ENCODE results near the gene MOB3B.

Gene MOB3B

DNA sequence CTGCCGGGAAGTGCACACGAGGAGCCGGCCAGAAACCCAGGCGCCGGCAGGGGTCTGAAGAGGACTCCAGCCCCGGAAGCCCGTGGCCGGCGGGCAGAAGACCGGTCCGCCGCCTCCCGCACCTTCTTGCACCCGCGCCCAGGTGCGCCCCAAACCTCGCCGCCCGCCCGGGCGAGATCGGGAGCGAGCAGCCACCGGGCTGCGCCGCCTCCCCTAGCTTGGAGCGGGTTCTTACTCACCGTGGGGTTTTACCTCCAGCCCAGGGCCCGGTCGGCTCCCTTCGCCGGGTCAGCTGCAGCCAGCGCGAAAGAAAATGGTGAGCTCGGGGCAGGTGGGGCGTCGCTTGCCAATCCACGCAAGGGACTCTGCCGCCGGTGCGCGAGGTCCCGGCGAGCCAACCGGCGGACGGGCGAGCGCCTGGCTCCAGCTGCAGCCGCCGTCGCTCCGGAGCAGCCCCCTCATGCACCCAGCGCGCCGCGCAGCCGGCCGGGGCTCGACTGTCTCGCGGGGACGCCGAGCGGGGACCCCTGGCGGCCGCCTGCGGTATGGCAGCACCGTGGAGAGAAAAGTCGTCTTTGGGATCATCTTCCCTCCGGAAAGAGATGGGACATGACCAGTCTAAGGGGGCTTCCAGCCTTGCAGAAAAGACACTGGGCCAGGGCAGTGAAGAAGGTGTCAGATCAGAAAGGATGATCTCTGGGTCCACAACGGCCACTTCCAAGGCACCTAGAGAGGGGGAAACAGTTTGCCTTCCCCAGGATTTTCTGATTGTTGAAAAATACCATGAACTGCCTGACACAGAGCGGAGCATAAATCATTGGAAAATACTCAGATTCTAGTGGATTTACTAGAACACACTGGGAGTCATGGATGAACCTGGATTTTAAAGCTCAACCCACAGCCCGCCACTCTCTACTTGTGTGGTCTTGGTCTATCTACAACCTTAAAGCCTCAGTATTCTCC is at the start of gene MOB3B:
TSS of gene MOB3B (minus strand) at position 499 of the 963 bp plus-strand sequence. CDS start 74,264 bp downstream, outside the sequence.
- DNase-seq = peak; percentile 29

DNA sequence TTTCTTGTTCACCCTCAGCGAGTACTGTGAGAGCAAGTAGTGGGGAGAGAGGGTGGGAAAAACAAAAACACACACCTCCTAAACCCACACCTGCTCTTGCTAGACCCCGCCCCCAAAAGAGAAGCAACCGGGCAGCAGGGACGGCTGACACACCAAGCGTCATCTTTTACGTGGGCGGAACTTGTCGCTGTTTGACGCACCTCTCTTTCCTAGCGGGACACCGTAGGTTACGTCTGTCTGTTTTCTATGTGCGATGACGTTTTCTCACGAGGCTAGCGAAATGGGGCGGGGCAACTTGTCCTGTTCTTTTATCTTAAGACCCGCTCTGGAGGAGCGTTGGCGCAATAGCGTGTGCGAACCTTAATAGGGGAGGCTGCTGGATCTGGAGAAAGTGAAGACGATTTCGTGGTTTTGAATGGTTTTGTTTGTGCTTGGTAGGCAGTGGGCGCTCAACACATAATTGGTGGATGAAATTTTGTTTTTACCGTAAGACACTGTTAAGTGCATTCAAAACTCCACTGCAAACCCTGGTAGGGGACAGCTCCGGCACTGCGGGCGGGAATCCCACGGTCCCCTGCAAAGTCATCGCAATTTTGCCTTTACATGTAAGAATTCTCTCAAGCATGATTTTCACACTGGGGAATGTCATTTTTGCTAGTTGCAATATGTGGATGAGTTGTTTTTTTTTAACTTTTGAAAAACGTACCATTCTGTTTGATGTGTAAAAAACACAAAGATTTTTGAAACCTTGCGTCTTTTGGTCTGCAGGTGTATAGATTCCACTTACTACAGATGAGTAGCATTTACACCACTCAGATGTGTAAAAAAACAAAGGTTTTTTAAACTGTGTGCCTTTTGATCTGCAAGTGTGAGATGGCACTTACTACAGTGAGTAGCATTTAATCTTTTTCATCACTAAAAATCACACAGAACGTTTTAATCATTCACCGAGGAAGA is 44.3 kb upstream of the MOB3B start:
- DNase-seq = peak; percentile 98

DNA sequence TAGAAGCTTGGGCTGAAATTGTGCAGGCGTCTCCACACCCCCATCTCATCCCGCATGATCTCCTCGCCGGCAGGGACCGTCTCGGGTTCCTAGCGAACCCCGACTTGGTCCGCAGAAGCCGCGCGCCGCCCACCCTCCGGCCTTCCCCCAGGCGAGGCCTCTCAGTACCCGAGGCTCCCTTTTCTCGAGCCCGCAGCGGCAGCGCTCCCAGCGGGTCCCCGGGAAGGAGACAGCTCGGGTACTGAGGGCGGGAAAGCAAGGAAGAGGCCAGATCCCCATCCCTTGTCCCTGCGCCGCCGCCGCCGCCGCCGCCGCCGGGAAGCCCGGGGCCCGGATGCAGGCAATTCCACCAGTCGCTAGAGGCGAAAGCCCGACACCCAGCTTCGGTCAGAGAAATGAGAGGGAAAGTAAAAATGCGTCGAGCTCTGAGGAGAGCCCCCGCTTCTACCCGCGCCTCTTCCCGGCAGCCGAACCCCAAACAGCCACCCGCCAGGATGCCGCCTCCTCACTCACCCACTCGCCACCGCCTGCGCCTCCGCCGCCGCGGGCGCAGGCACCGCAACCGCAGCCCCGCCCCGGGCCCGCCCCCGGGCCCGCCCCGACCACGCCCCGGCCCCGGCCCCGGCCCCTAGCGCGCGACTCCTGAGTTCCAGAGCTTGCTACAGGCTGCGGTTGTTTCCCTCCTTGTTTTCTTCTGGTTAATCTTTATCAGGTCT is 43.5 kb upstream of the MOB3B start, which contains the start of gene C9orf72:
TSS of gene C9orf72 (minus strand) at position 564 of the 716 bp plus-strand sequence. CDS start 6,361 bp downstream, outside the sequence.
- peak; percentile 72 for DNase-seq

DNA sequence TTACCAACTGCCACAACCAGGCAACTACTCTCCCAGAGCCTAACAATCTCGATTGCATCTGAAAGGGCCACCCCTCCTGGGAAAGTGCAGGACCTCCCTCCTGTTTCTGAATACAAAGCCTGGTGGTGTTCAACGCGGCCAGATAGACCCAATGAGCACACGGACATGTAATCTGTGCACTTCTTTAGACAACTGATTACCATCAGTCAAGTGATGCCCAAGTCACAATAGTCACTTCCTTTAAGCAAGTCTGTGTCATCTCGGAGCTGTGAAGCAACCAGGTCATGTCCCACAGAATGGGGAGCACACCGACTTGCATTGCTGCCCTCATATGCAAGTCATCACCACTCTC is 42.9 kb upstream of the MOB3B start:
- no peak for DNase-seq

DNA sequence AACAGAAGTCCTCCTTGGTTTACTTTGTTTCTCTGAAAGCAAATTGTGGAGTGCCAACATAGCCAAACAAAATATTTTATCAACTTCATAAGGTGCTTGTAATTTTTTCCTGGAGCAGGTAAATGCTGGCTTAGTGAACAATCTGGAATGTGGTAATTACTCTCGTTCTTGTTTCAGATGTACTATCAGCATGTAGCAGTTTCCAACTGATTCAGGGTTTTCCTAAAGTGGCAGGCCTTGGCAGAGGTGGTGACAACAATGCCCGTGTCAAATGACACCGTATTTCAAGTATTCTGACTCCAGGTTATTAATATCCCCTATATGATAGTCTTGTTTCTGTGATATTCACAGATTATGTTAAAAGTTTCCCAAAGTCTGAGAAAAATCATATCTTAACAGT is 42.4 kb upstream of the MOB3B start:
- DNase-seq = no peak

- DNase-seq = no peak
Measured at GRCh38 chr9:27571011-27571410, 41.4 kb upstream of the MOB3B start.

GRCh38 chr9:27569406-27569805 is 39.8 kb upstream of the MOB3B start:
- DNase-seq = no peak

GRCh38 chr9:27566118-27566517 is 36.5 kb upstream of the MOB3B start:
- no peak for DNase-seq

- no peak for DNase-seq
Measured at GRCh38 chr9:27565696-27566095, 36.1 kb upstream of the MOB3B start.

DNA sequence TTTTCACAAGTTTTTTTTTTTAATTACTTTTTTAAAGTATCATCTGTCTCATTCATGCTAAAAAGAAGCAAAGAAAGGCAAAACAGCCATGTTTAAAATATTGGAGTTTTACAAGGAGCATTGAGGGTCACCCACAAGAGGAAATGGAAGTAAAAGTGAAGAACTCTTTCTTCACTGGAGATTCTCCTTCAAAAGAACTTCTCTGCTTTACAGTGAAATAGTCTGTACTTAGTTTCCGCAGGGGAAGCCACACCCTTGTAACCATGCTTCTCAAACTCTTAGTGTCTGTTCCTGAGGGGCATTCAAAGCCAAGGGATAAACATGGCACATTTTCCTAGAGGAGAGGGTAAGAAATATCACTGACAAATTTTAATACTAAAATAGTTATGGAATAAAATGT is 35.1 kb upstream of the MOB3B start:
- no peak for DNase-seq

GRCh38 chr9:27563738-27564430 is 34.3 kb upstream of the MOB3B start:
- DNase-seq = no peak

DNA sequence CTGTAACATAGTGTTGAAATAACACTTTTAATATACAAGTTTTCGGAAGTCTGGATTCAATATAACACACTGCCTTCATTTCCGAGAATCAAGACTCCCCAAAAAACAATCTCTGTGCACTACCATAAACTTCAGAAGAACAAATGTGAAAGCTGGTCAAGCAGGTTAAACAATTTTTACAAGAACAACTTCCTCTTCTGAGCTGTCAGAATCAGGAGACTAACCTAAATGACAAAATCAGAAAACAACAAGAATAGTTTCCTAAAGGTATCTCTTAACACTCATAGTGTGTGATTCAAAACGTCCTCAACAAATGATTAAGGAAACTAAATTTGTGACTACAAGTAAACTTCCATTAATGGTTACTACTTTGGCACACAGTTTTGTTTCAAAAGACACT is 32.1 kb upstream of the MOB3B start:
- DNase-seq = no peak

DNA sequence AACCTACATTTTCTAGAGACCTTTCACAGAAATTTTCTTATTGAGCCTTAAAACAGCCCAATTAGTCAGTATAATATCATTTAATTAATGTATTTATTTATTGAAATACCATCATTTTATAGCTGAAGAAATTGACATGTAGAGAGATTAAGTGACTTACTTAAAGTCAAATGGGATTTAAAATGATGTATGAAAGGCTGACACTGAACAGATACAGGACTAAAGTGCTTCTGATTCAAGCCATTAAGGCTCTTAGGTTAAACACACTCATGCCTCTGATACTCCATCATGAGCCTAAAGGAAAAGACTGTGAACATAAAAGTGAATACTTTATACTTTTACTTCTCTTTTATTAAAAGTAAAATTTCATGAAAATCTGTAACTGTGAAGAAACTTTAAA is 30.8 kb upstream of the MOB3B start:
- DNase-seq = no peak

DNA sequence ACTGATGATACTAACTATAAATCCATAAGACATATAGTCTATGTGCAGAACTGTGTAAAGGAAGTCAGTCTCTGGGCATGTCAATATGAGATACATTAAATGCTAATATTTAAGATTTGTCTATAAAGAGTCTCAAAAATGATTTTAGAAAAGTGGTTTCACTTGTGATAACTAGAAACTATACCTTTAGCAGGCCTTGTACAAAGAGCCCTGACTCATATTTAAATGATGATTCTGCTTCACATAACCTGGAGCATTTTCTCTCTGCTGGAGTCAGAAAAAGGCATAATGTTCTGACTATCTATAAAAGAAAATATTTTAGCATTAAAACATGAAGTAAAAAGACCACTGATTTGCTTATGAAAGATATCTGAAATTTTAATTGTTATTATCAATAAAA is 28.7 kb upstream of the MOB3B start:
- DNase-seq = no peak

GRCh38 chr9:27556470-27556869 is 26.9 kb upstream of the MOB3B start:
- no peak for DNase-seq

DNA sequence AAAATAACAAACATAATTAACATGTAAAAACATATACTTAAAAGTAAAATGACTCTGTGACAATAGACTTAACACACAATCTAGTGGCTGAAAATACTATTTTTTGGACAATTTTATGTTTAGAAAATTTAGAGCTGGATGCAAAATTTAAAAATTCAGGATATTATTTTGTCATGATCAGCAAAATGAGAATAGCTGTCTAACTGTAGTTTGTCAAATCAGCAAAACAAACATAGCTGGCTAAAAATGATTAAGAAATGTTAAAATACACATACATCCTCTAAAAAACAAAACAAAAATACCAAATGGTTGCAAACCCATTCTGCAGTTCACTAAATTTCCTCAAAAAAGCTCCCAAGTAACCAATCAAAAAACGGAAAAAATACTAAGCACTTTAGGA is 25.1 kb upstream of the MOB3B start:
- no peak for DNase-seq

GRCh38 chr9:27549196-27549755 is 19.7 kb upstream of the MOB3B start:
- no peak for DNase-seq

DNA sequence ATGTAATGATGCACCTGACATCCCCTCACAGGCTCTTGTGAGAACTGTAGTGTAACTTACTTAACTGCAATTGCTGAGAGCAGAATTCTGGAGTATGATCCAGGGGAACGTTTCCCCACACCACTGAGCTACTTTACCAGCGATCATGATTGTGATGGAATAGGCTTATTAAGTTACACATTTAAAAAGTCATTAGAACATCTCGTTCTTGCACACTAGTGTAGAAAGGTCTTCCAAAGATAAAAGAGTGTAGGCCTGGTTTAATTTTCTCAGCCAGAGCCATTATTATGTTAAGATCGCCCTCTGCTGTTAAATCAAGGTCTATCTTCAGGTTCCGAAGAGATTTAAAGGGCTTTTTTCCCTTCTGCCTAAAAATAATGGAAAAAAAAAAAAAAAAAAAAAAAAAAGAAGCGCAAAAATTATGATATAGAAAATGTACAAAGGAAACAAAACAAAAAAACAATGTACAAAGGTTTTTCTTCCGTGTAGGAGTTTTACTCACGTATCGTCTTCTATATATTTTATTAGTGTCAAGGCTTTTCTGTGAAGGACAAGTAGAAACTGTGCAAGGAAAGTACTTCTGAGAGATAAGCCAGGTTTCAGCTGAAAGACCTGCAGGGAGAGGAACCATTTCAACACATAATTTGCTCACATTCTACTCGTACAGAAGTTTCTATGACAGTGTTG is 18.6 kb upstream of the MOB3B start:
- peak; percentile 7 for DNase-seq

DNA sequence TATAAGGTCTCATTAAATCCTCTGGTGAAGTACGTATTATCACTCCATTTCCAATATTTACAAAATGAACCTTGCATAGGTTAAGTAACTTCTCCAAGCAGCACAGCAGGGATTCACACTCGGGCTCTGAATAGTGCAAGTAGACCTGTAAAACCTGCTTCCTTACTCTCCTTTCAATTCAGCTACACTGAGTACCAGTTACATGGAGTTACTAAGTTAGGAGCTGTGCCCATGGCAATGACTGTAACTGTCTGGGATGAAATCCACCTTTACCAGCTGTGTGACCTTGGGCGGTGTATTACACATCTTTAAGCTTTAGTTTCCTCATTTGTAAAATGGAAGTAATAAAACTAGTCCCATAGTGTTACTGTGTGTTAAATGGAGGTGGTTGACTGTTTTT is 15.9 kb upstream of the MOB3B start:
- no peak for DNase-seq

- no peak for DNase-seq
Measured at GRCh38 chr9:27542508-27542907, 12.9 kb upstream of the MOB3B start.

- no peak for DNase-seq
Measured at GRCh38 chr9:27541740-27542139, 12.1 kb upstream of the MOB3B start.

All from NCI-H2081 treated with DMSO at 0.1 percent for 48 hours (cell line).